HAP-1 (cell line): ENCODE data around the gene PDSS2.
"Not testable (repeated sequence)": the region's sequence is repeated elsewhere in the genome, so short reads cannot be mapped to it uniquely, and the experiment has no call there.

Experiments used
- DNase-seq, 2 experiments: peaks; one replicate each; pipeline ENCODE4 v3.0.0-alpha.2; 2016 to 2020; ENCODE audit warnings: low spot score in 2 of 2
- H3K27me3 ChIP-seq: fragments of 250-450 bp; sonication (Bioruptor Pico); 2 replicates; pipeline ENCODE4 v1.5.1; 2020; ENCODE audit warnings: low read depth, mild to moderate bottlenecking, moderate library complexity
- H3K36me3 ChIP-seq: fragments of 250-450 bp; sonication (Bioruptor Pico); replicated peaks from 2 replicates; pipeline ENCODE4 v1.5.1; 2020; ENCODE audit warnings: mild to moderate bottlenecking
- H3K4me1 ChIP-seq: fragments of 250-450 bp; sonication (Bioruptor Pico); 2 replicates; pipeline ENCODE4 v1.5.1; 2020; ENCODE audit warnings: mild to moderate bottlenecking
- H3K4me3 ChIP-seq: fragments of 250-450 bp; sonication (Bioruptor Pico); 2 replicates; pipeline ENCODE4 v1.5.1; 2020; ENCODE audit warnings: mild to moderate bottlenecking, moderate library complexity
- H3K9me3 ChIP-seq: fragments of 250-450 bp; sonication (Bioruptor Pico); 2 replicates; pipeline ENCODE4 v1.5.1; 2020; ENCODE audit warnings: mild to moderate bottlenecking, moderate library complexity
- in situ Hi-C: fragments of 300-500 bp; cut with MboI; formaldehyde crosslinking; loops from 3 replicates; pipeline ENCODE4 v1.14.3; 2020; ENCODE audit warnings: low sequenced_read_pairs, inconsistent platforms, mixed read lengths

PDSS2 gene

GRCh38 chr6:107330168-107330567 lies 129.2 kb downstream of the PDSS2 start:
- H3K4me1 ChIP-seq: no peaks in the 10 kb centered on the region
- H3K4me3 ChIP-seq: no peak overlapping the region
- H3K9me3 ChIP-seq: no peaks in the 10 kb centered on the region
- in situ Hi-C loops: no loop called here
- no peaks in the 10 kb centered on the region for H3K36me3 ChIP-seq
- DNase-seq: no peak
- H3K27me3 ChIP-seq: no peaks in the 10 kb centered on the region

- Histone ChIP-seq H3K9me3 (no peaks in the 10 kb centered on the region), H3K36me3 (no peaks in the 10 kb centered on the region), H3K4me3 (no peak overlapping the region), H3K4me1 (no peaks in the 10 kb centered on the region; the same call in 1 of the 2 replicates), H3K27me3 (no peaks in the 10 kb centered on the region)
- in situ Hi-C loops: no loop called here
- no peak for DNase-seq
These were observed 130.1 kb downstream of the PDSS2 start for GRCh38 chr6:107329063-107329860.

- DNase-seq: no peak
- no peak overlapping the region for H3K4me3 ChIP-seq
- H3K9me3 ChIP-seq: no peaks in the 10 kb centered on the region
- H3K36me3 ChIP-seq: no peaks in the 10 kb centered on the region
- no peaks in the 10 kb centered on the region for H3K27me3 ChIP-seq
- in situ Hi-C loops: no loop called here
- peaks cover 6% of the 10 kb centered on the region for H3K4me1 ChIP-seq
These were observed 131.3 kb downstream of the PDSS2 start for GRCh38 chr6:107328081-107328480.

- DNase-seq: no peak
- Histone ChIP-seq H3K27me3 (no peaks in the 10 kb centered on the region), H3K4me3 (no peak overlapping the region), H3K36me3 (no peaks in the 10 kb centered on the region), H3K4me1 (peaks cover 19% of the 10 kb centered on the region), H3K9me3 (no peaks in the 10 kb centered on the region)
- in situ Hi-C loops: no loop called here
These were observed 136.1 kb downstream of the PDSS2 start for GRCh38 chr6:107323133-107323785.

- DNase-seq: no peak
- in situ Hi-C loops: no loop called here
- Histone ChIP-seq H3K4me3 (no peak overlapping the region), H3K27me3 (no peaks in the 10 kb centered on the region), H3K4me1 (peaks cover 19% of the 10 kb centered on the region), H3K9me3 (no peaks in the 10 kb centered on the region), H3K36me3 (no peaks in the 10 kb centered on the region)
These were observed 137.6 kb downstream of the PDSS2 start for GRCh38 chr6:107321793-107322192.

- in situ Hi-C loops: no loop called here
These were observed 139.3 kb downstream of the PDSS2 start for GRCh38 chr6:107319906-107320530.

GRCh38 chr6:107318100-107318736 lies 141.1 kb downstream of the PDSS2 start:
- no peaks in the 10 kb centered on the region for H3K36me3 ChIP-seq
- in situ Hi-C loops: no loop called here
- H3K4me3 ChIP-seq: no peak overlapping the region
- no peaks in the 10 kb centered on the region for H3K9me3 ChIP-seq
- H3K4me1 ChIP-seq: peaks cover 32% of the 10 kb centered on the region
- peak; percentile 74 to 82 for DNase-seq
- H3K27me3 ChIP-seq: no peaks in the 10 kb centered on the region

More at GRCh38 chr6:107319906-107320530, 139.3 kb downstream of the PDSS2 start:
- H3K9me3 ChIP-seq: no peaks in the 10 kb centered on the region
- DNase-seq: no peak
- no peaks in the 10 kb centered on the region for H3K27me3 ChIP-seq
- no peak overlapping the region for H3K4me3 ChIP-seq
- peaks cover 26% of the 10 kb centered on the region for H3K4me1 ChIP-seq
- no peaks in the 10 kb centered on the region for H3K36me3 ChIP-seq

- Histone ChIP-seq H3K9me3 (no peaks in the 10 kb centered on the region), H3K27me3 (no peaks in the 10 kb centered on the region), H3K4me1 (peaks cover 32% of the 10 kb centered on the region), H3K36me3 (no peaks in the 10 kb centered on the region), H3K4me3 (no peak overlapping the region)
- in situ Hi-C loops: no loop called here
- DNase-seq: no peak
These were observed 144.2 kb downstream of the PDSS2 start for GRCh38 chr6:107315114-107315513.

GRCh38 chr6:107314531-107314939 lies 144.8 kb downstream of the PDSS2 start:
- no peak overlapping the region for H3K4me3 ChIP-seq
- peaks cover 27% of the 10 kb centered on the region for H3K4me1 ChIP-seq
- H3K9me3 ChIP-seq: no peaks in the 10 kb centered on the region
- H3K36me3 ChIP-seq: no peaks in the 10 kb centered on the region
- DNase-seq: peak; percentile 25 to 77
- no peaks in the 10 kb centered on the region for H3K27me3 ChIP-seq
- in situ Hi-C loops: no loop called here

GRCh38 chr6:107313776-107314175 lies 145.6 kb downstream of the PDSS2 start:
- Histone ChIP-seq H3K4me3 (no peak overlapping the region), H3K27me3 (no peaks in the 10 kb centered on the region), H3K36me3 (no peaks in the 10 kb centered on the region), H3K4me1 (peaks cover 20% of the 10 kb centered on the region), H3K9me3 (no peaks in the 10 kb centered on the region)
- in situ Hi-C loops: no loop called here
- DNase-seq: no peak

GRCh38 chr6:107310362-107310761 lies 149.0 kb downstream of the PDSS2 start:
- H3K4me1 ChIP-seq: peaks cover 16% of the 10 kb centered on the region
- no peaks in the 10 kb centered on the region for H3K27me3 ChIP-seq
- in situ Hi-C loops: no loop called here
- DNase-seq: no peak
- no peaks in the 10 kb centered on the region for H3K36me3 ChIP-seq
- H3K9me3 ChIP-seq: no peaks in the 10 kb centered on the region
- H3K4me3 ChIP-seq: no peak overlapping the region

- H3K4me3 ChIP-seq: no peak overlapping the region
- H3K27me3 ChIP-seq: no peaks in the 10 kb centered on the region
- in situ Hi-C loops: no loop called here
- no peak for DNase-seq
- no peaks in the 10 kb centered on the region; the same call in 1 of the 2 replicates for H3K4me1 ChIP-seq
- H3K36me3 ChIP-seq: no peaks in the 10 kb centered on the region
- H3K9me3 ChIP-seq: no peaks in the 10 kb centered on the region
These were observed 150.7 kb downstream of the PDSS2 start for GRCh38 chr6:107308677-107309076.

GRCh38 chr6:107305994-107306393 lies 153.4 kb downstream of the PDSS2 start:
- H3K27me3 ChIP-seq, in situ Hi-C loops, DNase-seq, H3K9me3 ChIP-seq, H3K36me3 ChIP-seq, H3K4me3 ChIP-seq, H3K4me1 ChIP-seq: not testable (repeated sequence)

GRCh38 chr6:107305391-107305790 lies 154.0 kb downstream of the PDSS2 start:
- in situ Hi-C loops: no loop called here
- Histone ChIP-seq H3K36me3 (no peaks in the 10 kb centered on the region), H3K27me3 (no peaks in the 10 kb centered on the region), H3K9me3 (no peaks in the 10 kb centered on the region), H3K4me1 (no peaks in the 10 kb centered on the region), H3K4me3 (no peak overlapping the region)
- no peak for DNase-seq
